AG20443 (cell line): ENCODE measurements around the gene CCDC85C.

Experiments used
- DNase-seq: peaks from one replicate; pipeline ENCODE4 v3.0.0; 2012; ENCODE audit warnings: low spot score, mixed read lengths

The CCDC85C gene

GRCh38 chr14:99540196-99541032 lies 63.6 kb downstream of the CCDC85C start:
- DNase-seq = no peak

- no peak for DNase-seq
These were observed 64.5 kb downstream of the CCDC85C start for GRCh38 chr14:99539491-99539890.

DNA sequence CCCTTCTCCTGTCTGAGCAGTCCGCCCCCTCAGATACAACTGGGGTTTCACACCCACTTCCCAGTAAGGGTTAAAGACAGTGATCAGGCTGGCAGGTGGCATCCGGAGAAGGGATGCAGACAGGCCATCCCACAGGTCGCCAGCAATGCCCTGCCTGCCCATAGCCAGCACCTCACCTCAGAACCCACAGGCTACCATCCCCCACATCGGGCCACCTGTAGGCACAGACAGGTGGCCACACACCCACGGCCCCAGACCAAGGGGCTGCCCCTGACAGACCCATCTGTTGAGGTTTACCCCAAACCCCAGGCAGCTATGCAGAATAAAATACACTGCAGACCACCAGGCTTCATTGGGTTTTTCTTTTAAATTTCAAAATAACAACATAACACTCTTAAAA lies 65.3 kb downstream of the CCDC85C start:
- DNase-seq = no peak

DNA sequence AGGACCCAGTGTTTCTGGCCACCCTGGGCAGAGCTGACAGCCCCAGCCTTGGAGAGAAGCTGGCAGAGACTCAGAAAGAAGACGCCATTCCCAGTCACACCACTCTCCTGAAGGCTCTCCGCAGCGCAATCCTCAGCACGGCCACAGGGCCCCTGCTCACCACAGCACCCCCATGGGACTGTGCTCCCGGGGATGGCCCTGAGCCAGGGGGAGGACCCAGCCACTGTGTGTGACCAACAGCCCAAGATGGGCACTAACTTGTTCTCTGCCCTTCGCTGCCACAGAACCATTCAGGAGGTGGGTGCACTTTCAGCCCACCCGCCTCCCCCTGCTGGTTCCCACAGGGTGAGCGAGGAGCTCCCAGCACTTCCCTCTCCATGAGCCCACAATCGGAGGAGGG lies 65.7 kb downstream of the CCDC85C start:
- DNase-seq = no peak

DNA sequence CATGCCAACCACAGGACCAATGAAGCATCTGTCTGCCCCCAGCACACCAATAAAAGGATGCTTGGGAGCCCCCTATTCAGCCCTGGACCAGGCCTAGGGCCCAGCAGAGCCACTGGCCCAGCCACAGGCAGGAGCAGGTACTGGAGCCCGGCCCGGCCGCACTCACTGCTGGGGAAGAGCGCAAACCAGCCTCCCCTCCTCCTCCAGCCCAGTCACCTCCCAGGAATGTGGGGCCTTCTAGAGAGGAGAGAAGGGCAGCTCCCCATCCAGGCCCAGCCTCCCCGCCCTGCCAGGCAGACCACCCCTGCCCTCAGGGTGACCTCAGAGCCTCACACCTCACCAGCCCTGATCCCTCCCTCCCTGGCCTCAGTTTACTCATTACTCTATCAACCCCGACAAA lies 66.6 kb downstream of the CCDC85C start:
- DNase-seq = peak; percentile 93

DNA sequence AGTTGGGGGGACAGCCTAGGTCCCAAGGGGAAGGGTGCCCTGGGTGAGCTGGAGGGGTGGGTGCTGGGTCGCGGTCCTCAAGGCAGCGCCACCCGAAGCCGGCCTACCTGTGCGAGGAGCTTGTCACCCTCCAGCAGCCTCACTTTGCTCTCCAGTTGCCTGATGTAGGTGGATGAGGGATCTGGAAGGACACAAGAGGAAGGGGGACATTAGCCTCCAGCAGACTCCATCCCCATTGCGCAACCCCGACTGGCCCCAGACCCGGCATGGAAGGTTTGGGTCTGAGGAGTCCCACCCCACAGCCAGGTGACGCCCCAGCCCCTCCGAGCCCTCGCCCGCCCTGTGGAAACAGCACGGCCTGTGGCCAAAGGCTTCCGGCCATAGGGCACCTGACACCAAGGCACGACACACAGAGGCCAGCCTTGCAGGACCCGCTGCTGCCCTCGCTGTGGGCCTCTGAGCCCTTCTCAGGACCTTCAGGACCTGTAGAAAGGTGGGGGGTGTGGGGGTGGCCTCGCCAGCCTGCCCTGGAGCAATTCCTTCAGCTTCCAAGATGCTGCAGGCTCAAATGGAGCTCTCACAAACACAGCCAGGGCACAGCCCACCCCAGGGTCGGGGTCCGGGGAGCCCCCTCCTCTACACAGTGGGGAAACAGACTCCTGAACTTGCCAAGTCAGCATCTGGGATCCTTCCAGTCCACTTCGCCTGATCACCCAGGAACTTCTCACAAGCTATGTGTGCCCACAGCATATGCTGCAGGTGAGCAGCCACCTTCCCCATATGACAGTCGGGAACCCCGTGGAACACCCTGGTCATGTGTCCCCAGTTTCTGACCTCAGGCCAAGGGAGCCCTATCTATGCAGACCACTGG lies 67.9 kb downstream of the CCDC85C start:
- DNase-seq = no peak

- DNase-seq = peak; percentile 52
These were observed 68.6 kb downstream of the CCDC85C start for GRCh38 chr14:99535448-99535847.

- DNase-seq = no peak
These were observed 69.1 kb downstream of the CCDC85C start for GRCh38 chr14:99534863-99535262.

GRCh38 chr14:99534333-99534732 lies 69.7 kb downstream of the CCDC85C start:
- DNase-seq = no peak

DNA sequence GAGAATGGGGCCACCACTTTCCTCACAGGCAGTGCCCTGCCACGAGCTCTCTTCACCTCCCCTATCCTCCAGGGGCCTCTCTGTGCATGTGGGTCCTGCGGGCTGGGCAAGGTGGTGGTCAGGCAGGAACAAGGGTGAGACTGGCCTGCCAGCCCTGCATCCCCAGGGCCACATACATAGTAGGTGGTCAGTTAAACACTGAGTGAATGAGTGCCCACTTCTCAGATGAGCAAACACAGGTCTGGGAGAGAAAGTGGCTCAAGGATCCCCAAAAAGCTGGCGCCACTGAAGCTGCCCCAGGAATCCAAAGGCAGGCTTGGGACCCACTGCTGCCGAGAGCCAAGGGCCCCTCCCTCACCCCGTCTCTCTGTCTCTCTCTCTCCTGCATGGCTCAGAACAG lies 71.7 kb downstream of the CCDC85C start:
- DNase-seq = no peak

GRCh38 chr14:99531251-99532096 lies 72.5 kb downstream of the CCDC85C start:
- peak; percentile 74 for DNase-seq

DNA sequence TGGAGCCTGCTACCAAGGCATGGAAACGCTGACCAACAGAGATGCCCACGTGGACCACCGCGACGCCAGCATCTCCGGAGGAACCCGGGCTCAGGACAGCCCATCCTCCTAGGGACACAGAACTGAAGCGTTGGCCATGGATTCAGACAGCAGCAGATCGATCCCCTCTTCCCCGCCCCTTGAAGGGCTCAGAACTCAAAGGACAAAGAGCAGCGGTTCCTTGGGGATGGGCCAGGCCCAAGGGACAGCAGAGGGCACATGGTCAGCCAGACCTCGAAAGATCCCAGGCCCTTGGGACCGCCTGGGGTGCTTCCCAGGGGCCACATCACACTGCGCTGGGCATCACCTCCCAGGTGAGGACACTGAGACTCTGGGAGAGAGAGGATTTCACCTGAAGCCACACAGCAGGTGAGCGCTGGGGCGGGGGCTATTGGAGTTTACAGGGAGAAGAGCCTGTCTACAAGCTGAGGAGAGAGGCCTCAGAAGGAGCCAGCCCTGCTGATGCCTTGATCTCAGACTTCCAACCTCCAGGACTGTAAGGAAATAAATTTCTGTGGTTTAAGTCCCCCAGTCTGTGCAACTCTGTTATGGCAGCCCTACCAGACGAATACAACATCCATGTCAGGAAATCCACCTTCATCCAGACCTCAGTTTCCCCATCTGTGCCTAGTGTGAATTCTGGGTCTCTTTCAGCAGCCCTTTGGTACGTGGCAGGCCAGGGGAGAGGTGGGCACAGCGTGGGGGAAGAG lies 73.4 kb downstream of the CCDC85C start:
- no peak for DNase-seq

- DNase-seq = peak; percentile 29
These were observed 74.1 kb downstream of the CCDC85C start for GRCh38 chr14:99529899-99530298.

DNA sequence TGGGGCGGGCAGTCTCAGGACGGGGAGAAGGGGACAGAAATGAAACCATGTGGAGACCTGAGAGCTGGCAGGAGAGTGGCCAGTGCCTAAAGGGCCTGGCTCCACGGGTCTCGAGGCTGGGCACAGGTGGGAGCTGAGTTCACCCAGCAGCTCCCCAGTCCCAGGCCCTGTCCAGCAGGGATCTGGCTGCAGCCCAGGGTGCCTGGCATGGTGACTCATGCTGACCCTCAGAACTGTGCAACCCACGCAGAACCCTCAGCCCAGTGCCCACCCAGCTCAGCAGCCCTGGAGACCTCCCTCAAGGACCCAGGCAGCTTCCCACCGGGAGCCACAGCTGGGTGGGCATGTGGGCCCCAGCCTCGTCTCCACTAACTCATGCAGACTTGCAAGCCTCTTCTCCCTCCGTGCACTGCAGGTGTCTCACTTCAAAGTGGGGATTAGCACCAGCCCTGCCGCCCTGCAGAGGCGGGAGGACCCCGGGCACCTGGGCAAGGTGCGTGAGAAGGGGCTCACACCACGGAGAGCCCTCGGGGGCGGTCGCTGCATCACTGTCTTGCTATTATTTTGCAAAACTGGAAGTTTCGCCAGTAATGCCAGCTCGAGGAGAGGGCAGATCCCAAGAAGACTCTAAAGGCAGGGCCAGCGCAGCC lies 76.5 kb downstream of the CCDC85C start:
- DNase-seq = no peak

- no peak for DNase-seq
These were observed 77.0 kb downstream of the CCDC85C start for GRCh38 chr14:99527026-99527425.

DNA sequence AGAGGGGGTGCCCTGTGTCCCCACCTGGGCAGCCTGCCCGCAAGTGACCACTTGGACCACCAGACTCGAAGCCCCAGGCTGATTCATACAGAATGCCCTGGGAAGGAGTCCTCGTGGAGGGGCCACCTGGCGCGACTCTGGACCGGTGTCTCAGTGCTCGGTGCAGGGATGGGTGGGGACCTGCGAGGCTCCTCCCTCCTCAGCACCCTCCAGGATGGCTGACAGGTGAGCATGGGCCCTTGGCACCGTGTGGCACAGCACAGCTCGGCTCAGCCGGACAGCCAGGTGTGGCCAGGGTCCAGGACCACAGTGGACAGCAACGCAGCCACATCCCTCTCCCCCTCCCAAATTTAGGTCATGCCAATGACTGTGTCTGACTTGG lies 78.3 kb downstream of the CCDC85C start:
- DNase-seq = no peak

DNA sequence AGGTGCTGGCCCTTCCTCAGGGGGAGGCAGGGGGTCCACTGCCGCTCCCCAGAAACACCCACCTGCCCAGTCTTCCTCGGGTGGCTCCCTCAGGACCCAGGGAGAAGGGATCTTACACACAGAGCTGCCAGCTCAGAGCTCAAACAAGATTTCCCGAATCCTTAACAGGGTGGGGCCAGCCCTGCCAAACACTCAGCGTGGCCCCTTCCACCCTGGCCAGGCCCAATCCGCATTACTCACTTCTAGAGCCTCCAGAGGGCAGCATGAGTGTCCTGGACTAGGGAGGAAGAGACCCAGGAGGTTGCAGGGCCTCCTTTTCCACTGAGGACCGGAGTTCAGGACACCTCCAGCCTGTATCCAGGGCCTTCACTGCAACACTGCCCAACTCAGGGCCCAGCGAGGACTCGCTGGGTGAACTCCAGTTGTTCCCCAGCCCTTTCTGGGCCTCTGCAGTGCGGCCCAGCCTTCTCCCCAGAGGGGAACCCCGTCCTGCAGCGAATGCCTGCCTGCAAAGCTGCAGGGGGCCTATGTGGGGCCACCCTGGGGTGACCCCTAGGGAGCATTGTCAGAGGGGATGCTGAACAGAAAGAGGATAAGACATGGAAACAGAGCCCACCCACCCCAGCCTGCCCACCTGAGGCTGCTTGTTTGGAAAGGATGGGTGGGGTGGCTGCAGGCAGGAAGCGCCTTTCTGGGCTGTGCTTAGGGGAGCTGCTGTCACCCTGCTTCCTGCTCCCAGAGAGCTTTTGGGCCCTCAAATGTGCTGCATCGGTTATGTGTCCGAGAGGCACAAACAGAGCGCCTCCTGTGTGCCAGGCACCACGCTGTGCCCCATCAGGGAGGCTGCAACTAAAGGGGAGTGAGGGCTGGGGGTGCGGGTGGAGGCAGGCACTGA lies 79.0 kb downstream of the CCDC85C start:
- DNase-seq = peak; percentile 80

DNA sequence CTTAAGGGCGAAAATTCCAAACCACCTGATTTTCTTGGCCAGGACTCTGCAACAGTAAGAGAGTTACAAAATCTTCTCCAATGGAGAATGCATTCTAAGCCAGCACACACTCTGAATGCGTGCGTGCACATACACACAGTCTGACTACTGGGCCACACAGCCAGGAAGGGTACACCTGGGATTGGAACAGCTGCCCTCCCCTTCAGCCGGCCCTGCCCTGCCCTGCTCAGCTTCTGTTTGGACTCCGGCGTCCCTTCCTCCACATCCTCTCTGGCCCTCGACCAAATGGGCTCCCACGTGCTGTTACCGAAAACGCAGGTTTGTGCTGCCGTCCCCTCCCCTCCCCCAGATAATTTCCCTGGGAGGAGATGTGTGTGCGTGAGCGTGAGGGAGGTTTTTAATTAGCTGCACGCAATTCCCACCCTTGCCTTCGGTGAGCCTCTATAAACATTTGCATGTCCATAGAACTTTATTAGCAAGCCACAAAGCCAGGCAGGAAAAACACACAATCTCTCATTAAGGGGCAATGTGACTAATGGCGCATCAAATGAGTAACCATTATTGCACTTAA lies 79.8 kb downstream of the CCDC85C start:
- no peak for DNase-seq

DNA sequence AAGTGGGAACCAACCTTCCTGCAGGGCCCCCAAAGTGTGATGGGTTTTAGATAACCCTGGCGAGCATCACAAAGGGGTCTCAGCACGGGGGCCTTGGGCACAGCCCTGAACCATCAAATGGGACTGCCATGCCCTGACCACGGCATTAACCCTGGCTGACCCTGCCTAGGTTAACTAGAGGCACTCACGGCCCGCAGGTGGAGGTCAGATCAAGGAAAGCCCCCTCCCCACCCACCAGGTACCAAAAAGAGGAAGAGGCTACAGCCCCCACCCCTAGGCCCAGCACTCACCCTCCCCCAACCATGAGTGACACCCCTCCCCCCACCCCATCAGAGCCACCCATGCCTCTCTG lies 80.3 kb downstream of the CCDC85C start:
- no peak for DNase-seq
